ENCODE measurements around the gene F2R. TPM values are rescaled to one million over a fixed set of nuclear protein-coding genes. Genes with fewer than 3 reads are reported as not detected.

F2R gene
- total RNA-seq, 1 donor from 2014 or later = 108 TPM

- no peaks in the 10 kb centered on the region for H3K9me3 Mint-ChIP-seq (ENCODE audit: unreplicated experiment)
- no peak for TF ChIP-seq CTCF (IDR thresholded peaks at IDR 0.05)
- no peaks in the 10 kb centered on the region for H3K27me3 Mint-ChIP-seq (ENCODE audit: unreplicated experiment)
- no peak for DNase-seq (ENCODE audit: extremely low spot score, unreplicated experiment)
- no peak overlapping the region for H3K27ac Mint-ChIP-seq (ENCODE audit: unreplicated experiment)
- peaks cover 10% of the 10 kb centered on the region for H3K4me1 Mint-ChIP-seq (ENCODE audit: unreplicated experiment)
- no peak overlapping the region for H3K4me3 Mint-ChIP-seq (ENCODE audit: unreplicated experiment)
- H3K36me3 Mint-ChIP-seq (ENCODE audit: unreplicated experiment) = peaks cover 9% of the 10 kb centered on the region
Measured at GRCh38 chr5:76681287-76681686, 34.6 kb upstream of the F2R start.

GRCh38 chr5:76682387-76682786 is 33.5 kb upstream of the F2R start:
- no peaks in the 10 kb centered on the region for H3K27me3 Mint-ChIP-seq (ENCODE audit: unreplicated experiment)
- DNase-seq (ENCODE audit: extremely low spot score, unreplicated experiment) = no peak
- no peaks in the 10 kb centered on the region for H3K9me3 Mint-ChIP-seq (ENCODE audit: unreplicated experiment)
- peaks cover 12% of the 10 kb centered on the region for H3K4me1 Mint-ChIP-seq (ENCODE audit: unreplicated experiment)
- peaks cover 5% of the 10 kb centered on the region for H3K36me3 Mint-ChIP-seq (ENCODE audit: unreplicated experiment)
- H3K27ac Mint-ChIP-seq (ENCODE audit: unreplicated experiment) = no peak overlapping the region
- TF ChIP-seq CTCF (IDR thresholded peaks at IDR 0.05) = no peak
- no peak overlapping the region for H3K4me3 Mint-ChIP-seq (ENCODE audit: unreplicated experiment)

GRCh38 chr5:76683816-76684731 is 31.9 kb upstream of the F2R start:
- no peaks in the 10 kb centered on the region for H3K27me3 Mint-ChIP-seq (ENCODE audit: unreplicated experiment)
- H3K4me3 Mint-ChIP-seq (ENCODE audit: unreplicated experiment) = no peak overlapping the region
- peaks cover 5% of the 10 kb centered on the region for H3K36me3 Mint-ChIP-seq (ENCODE audit: unreplicated experiment)
- H3K27ac Mint-ChIP-seq (ENCODE audit: unreplicated experiment) = no peak overlapping the region
- no peak for TF ChIP-seq CTCF (IDR thresholded peaks at IDR 0.05)
- DNase-seq (ENCODE audit: extremely low spot score, unreplicated experiment) = no peak
- peaks cover 22% of the 10 kb centered on the region for H3K4me1 Mint-ChIP-seq (ENCODE audit: unreplicated experiment)
- H3K9me3 Mint-ChIP-seq (ENCODE audit: unreplicated experiment) = no peaks in the 10 kb centered on the region

GRCh38 chr5:76684756-76685519 is 31.0 kb upstream of the F2R start:
- TF ChIP-seq CTCF (IDR thresholded peaks at IDR 0.05) = no peak
- DNase-seq (ENCODE audit: extremely low spot score, unreplicated experiment) = no peak
- H3K27ac Mint-ChIP-seq (ENCODE audit: unreplicated experiment) = no peak overlapping the region
- no peaks in the 10 kb centered on the region for H3K27me3 Mint-ChIP-seq (ENCODE audit: unreplicated experiment)
- peaks cover 28% of the 10 kb centered on the region for H3K4me1 Mint-ChIP-seq (ENCODE audit: unreplicated experiment)
- no peak overlapping the region for H3K4me3 Mint-ChIP-seq (ENCODE audit: unreplicated experiment)
- no peaks in the 10 kb centered on the region for H3K9me3 Mint-ChIP-seq (ENCODE audit: unreplicated experiment)
- H3K36me3 Mint-ChIP-seq (ENCODE audit: unreplicated experiment) = peaks cover 5% of the 10 kb centered on the region

GRCh38 chr5:76685704-76686103 is 30.2 kb upstream of the F2R start:
- Mint-ChIP-seq H3K4me3 (ENCODE audit: unreplicated experiment) (no peak overlapping the region), H3K27me3 (ENCODE audit: unreplicated experiment) (no peaks in the 10 kb centered on the region), H3K27ac (ENCODE audit: unreplicated experiment) (no peak overlapping the region), H3K9me3 (ENCODE audit: unreplicated experiment) (no peaks in the 10 kb centered on the region), H3K36me3 (ENCODE audit: unreplicated experiment) (peaks cover 5% of the 10 kb centered on the region), H3K4me1 (ENCODE audit: unreplicated experiment) (peaks cover 34% of the 10 kb centered on the region)
- TF ChIP-seq CTCF (IDR thresholded peaks at IDR 0.05) = no peak
- DNase-seq (ENCODE audit: extremely low spot score, unreplicated experiment) = no peak

All from osteocyte (in vitro differentiated cells).